Smooth muscle cell (in vitro differentiated cells): Measurements from ENCODE around the gene EPYC. TPM values are rescaled to one million over a fixed set of nuclear protein-coding genes. Genes with fewer than 3 reads are reported as not detected.

Experiments
- DNase-seq: peaks from one replicate; lab custom pipeline; 2025; ENCODE audit not compliant: unreplicated experiment; lab: John Stamatoyannopoulos, UW
- H2AFZ ChIP-seq: fragments of 200-600 bp; sonication (generic); 2 replicates; pipeline ENCODE4 v1.6.0; 2016; ENCODE audit warnings: antibody characterized with exemption, low read depth, mild to moderate bottlenecking
- H3F3A ChIP-seq: fragments of 200-600 bp; sonication (generic); 2 replicates; pipeline ENCODE4 v1.6.0; 2017; ENCODE audit warnings: antibody characterized with exemption, low read depth
- H3K27ac ChIP-seq: fragments of 200-600 bp; sonication (generic); 2 replicates; pipeline ENCODE4 v1.5.1; 2016; ENCODE audit warnings: low read depth, mild to moderate bottlenecking
- H3K27me3 ChIP-seq: fragments of 200-600 bp; sonication (generic); 2 replicates; pipeline ENCODE4 v1.6.1; 2016; ENCODE audit warnings: low read depth, mild to moderate bottlenecking
- H3K36me3 ChIP-seq: fragments of 200-600 bp; sonication (generic); 2 replicates; pipeline ENCODE4 v1.5.1; 2016; ENCODE audit warnings: low read depth
- H3K4me1 ChIP-seq: fragments of 200-600 bp; sonication (generic); 2 replicates; pipeline ENCODE4 v1.5.1; 2016; ENCODE audit warnings: low read depth
- H3K4me2 ChIP-seq: fragments of 200-600 bp; sonication (generic); 2 replicates; pipeline ENCODE4 v1.6.0; 2016; ENCODE audit warnings: mild to moderate bottlenecking
- H3K4me3 ChIP-seq: fragments of 200-600 bp; sonication (generic); 2 replicates; pipeline ENCODE4 v1.5.1; 2016; ENCODE audit warnings: mild to moderate bottlenecking
- H3K79me2 ChIP-seq: fragments of 200-600 bp; sonication (generic); 2 replicates; pipeline ENCODE4 v1.6.0; 2016; ENCODE audit warnings: low read depth, mild to moderate bottlenecking
- H3K9ac ChIP-seq: fragments of 200-600 bp; sonication (generic); 2 replicates; pipeline ENCODE4 v1.6.0; 2016; ENCODE audit warnings: low read depth
- H3K9me3 ChIP-seq: fragments of 200-600 bp; sonication (generic); replicated peaks from 2 replicates; pipeline ENCODE4 v1.5.1; 2016; ENCODE audit warnings: low read depth
- H4K20me1 ChIP-seq: fragments of 200-600 bp; sonication (generic); 2 replicates; pipeline ENCODE4 v1.6.0; 2016; ENCODE audit warnings: low read depth
- CTCF ChIP-seq: fragments of 200-600 bp; sonication (generic); IDR thresholded peaks from 2 replicates; pipeline ENCODE4 v1.5.1; 2017; ENCODE audit warnings: borderline replicate concordance, mild to moderate bottlenecking, antibody characterized with exemption; ENCODE audit not compliant: insufficient read depth, poor library complexity, severe bottlenecking
- WGBS: methylation state at CpG from one replicate; pipeline ENCODE4 v1.1.7; 2016; ENCODE audit warnings: low lambda C conversion rate; 5-methylcytosine and 5-hydroxymethylcytosine counted together
- polyA plus RNA-seq: library from polyadenylated mRNA; unstranded; fragments of >200 nt; fragmentation: Nextera tagmentation; extraction: Ambion mirVana; gene quantifications from 2 replicates; pipeline ENCODE4 v1.2.1, GENCODE V29; 2016
- total RNA-seq: library from RNA; depleted of rRNA; stranded (reverse); fragments of >200 nt; gene quantifications from 2 replicates; pipeline ENCODE4 v1.2.3, GENCODE V29; 2014

The EPYC gene
- total and polyA plus RNA-seq, 2 experiments from 2014 or later = 0.13 to 1.1 TPM

DNA sequence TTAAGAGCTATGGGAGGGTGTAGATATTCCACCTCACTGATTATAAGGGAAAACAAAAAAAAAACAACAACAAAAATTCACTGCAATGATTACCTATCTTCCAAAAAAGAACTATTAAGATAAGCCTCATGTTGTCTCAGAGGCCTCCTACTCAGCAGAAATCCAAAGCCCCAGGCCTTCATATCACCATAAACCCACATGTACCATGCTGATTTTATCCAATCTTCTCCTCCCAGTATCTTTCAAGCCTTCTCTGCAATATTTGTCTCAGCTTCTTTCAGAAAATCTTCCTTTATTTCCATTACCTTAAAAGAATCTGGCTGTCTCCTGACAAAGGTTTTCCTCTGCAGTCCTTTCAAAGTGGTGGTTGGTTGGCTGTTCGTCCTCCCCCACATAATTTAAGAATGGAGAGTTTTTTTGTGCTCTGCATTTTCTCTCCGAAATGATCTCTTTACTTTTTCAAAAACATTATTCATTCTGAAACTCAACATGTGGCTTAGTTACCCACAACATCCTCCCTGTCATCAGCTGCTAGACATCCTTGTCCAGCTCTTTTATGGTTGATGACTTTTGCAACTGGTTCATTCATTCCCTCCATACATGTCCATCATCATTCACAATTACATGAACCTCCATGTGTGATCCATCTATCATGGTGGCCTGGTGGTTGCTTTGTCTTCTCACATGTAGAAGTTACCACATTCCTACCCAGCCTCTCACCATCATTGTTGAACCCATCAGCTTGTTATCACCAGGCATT is 2.9 kb upstream of the EPYC start:
- H3K27me3 ChIP-seq = no peaks in the 10 kb centered on the region
- no peak overlapping the region for H2AFZ ChIP-seq
- TF ChIP-seq CTCF = no peak
- no peaks in the 10 kb centered on the region for H4K20me1 ChIP-seq
- H3K9me3 ChIP-seq = no peaks in the 10 kb centered on the region
- H3K27ac ChIP-seq = no peak overlapping the region
- no peak for DNase-seq
- no peak overlapping the region for H3K4me2 ChIP-seq
- H3K79me2 ChIP-seq = no peaks in the 10 kb centered on the region
- no peaks in the 10 kb centered on the region for H3K36me3 ChIP-seq
- no peaks in the 10 kb centered on the region for H3K4me1 ChIP-seq
- 70% methylated on average over 2 of the region's 2 CpGs for WGBS
- no peak overlapping the region for H3K9ac ChIP-seq
- H3K4me3 ChIP-seq = no peak overlapping the region
- H3F3A ChIP-seq = no peaks in the 10 kb centered on the region

DNA sequence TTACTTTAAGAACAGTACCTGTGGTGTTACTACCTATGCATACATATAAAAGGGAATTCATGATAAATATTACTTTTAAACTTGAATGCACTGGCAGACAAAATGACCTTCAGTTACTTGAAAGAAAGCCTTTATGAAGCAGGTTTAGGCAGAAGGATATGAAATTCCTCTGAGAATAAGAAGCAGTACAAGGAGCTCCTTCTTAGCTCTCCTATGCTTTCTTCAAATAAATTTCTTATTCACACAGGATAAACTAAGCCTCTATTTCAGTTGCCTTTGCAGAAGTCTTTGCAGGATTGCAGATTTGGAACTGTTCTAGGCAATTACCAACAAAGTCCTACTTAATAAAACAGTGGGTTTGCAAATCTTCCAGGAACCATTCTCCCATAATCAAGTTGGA is 1.0 kb downstream of the EPYC start:
- Histone ChIP-seq H3K4me2 (no peak overlapping the region), H3K27me3 (no peaks in the 10 kb centered on the region), H3K4me1 (peaks cover 9% of the 10 kb centered on the region), H3F3A (no peaks in the 10 kb centered on the region), H4K20me1 (no peaks in the 10 kb centered on the region), H3K36me3 (no peaks in the 10 kb centered on the region), H3K4me3 (no peak overlapping the region), H3K9me3 (no peaks in the 10 kb centered on the region), H2AFZ (no peak overlapping the region), H3K79me2 (no peaks in the 10 kb centered on the region), H3K9ac (no peak overlapping the region), H3K27ac (no peak overlapping the region)
- DNase-seq = no peak
- TF ChIP-seq CTCF = no peak

GRCh38 chr12:91001306-91001705 is 3.5 kb downstream of the EPYC start:
- DNase-seq = no peak
- H3K27me3 ChIP-seq = no peaks in the 10 kb centered on the region
- peaks cover 9% of the 10 kb centered on the region for H3K4me1 ChIP-seq
- TF ChIP-seq CTCF = no peak
- H4K20me1 ChIP-seq = no peaks in the 10 kb centered on the region
- no peaks in the 10 kb centered on the region for H3F3A ChIP-seq
- no peak overlapping the region for H3K9ac ChIP-seq
- no peak overlapping the region for H3K4me2 ChIP-seq
- WGBS = 96% methylated on average over 1 of the region's 1 CpG
- H3K79me2 ChIP-seq = no peaks in the 10 kb centered on the region
- H2AFZ ChIP-seq = no peak overlapping the region
- no peaks in the 10 kb centered on the region for H3K9me3 ChIP-seq
- peak overlapping the region; percentile 74 for H3K27ac ChIP-seq
- H3K36me3 ChIP-seq = no peaks in the 10 kb centered on the region
- H3K4me3 ChIP-seq = no peak overlapping the region

- Histone ChIP-seq H3K4me1 (peaks cover 14% of the 10 kb centered on the region), H3K4me2 (peak overlapping the region; percentile 75), H3K36me3 (no peaks in the 10 kb centered on the region), H3K4me3 (no peak overlapping the region), H4K20me1 (no peaks in the 10 kb centered on the region), H2AFZ (peak overlapping the region; percentile 4), H3K9ac (peak overlapping the region; percentile 36), H3K27me3 (no peaks in the 10 kb centered on the region), H3F3A (no peaks in the 10 kb centered on the region), H3K79me2 (no peaks in the 10 kb centered on the region), H3K9me3 (no peaks in the 10 kb centered on the region), H3K27ac (peak overlapping the region; percentile 74)
- TF ChIP-seq CTCF = no peak
- no peak for DNase-seq
- WGBS = 11% methylated on average over 2 of the region's 2 CpGs
Observed at GRCh38 chr12:90999966-91000365, 4.8 kb downstream of the EPYC start.
